ENCODE results near the gene SFTPD.
"Not testable (repeated sequence)": the region's sequence is repeated elsewhere in the genome, so short reads cannot be mapped to it uniquely, and the experiment has no call there.

The SFTPD gene

DNA sequence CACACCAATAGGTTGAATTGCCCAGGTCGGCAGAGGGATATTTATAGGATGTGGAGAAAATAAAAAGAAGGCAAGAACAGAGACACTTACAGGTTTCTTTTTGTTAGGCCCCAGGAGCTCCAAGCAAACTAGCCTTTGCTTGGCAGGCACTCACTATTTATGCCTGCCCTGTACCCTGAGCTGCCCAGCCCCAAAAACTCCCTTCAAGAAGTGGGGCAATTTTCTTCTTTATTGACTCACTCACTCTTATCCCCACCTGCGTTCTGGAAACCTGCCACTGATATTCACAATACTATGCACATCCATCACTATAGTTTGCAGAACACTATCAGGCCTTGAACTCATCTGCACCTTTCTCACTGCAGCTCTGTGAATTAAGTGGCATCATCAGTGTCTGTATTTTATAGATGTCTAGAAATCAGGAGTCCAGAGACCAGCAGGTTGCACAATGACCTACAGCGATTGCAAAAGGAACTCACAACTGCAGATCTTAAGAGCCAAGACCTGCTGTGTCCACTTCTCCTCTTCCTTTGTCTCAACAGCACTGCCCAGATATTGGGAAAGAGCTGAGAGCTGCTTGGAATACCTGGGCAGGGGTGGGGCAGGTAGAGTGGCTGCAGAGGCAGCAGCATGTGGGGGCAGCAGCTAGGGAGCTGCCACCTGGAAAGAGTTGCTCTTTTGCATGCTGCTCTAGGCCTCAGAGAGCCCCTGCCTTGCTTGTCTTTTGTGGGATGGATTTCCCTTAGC is at the start of gene SFTPD:
Gene SFTPD, minus strand, starts transcription at position 130 of the 747 bp plus-strand sequence. CDS start 2,446 bp downstream, outside the sequence.
- DNase-seq (ENCODE audit: low read depth, low spot score) = no peak

DNA sequence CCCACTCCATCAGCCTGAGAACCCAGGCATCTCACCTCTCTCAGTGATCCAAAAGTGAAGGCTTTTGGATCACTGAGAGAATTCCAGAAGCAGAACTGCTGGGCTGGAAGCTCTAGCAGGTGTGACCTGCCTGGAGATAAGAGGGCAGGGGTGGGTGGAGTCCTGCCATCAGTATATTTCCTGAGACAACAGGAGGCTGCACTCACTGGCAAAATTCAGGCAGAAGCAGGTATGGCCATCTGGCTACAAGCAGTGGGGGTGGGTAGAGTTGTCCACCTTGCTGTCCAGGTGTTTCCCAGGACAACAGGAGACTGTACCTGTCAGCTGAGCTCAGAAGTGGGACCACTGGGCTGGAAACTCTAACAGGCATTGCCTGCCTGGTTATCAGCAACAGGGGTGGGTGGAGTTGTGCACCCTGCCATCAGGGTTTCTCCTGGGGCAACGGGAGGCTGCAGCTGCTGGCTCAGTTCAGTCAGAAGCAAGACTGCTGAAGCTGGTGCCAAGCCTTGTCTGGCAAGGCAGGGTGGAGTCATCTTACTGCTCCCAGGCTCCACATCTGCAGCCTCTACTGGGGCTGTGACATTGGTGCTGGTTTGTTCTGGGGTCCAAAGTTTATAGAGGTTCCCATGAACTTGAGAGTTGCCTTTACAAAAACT is 47.2 kb upstream of the SFTPD start:
- no peak for DNase-seq (ENCODE audit: low read depth, low spot score)

DNA sequence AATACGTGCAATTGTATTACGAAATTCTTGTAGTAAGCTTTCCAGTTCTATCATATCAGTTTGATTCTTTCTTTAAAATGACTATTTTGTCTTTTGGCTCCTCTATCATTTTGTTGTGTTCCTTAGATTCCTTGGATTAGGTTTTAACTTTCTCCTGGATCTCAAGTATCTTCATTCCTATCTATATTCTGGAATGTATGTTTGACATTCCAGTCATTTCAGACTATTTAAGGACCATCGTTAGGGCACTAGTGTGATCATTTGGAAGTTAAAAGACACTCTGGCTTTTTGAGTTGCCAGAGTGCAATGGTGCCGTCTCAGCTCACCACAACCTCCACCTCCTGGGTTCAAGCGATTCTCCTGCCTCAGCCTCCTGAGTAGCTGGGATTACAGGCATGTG is 45.7 kb upstream of the SFTPD start:
- no peak for DNase-seq (ENCODE audit: low read depth, low spot score)

DNA sequence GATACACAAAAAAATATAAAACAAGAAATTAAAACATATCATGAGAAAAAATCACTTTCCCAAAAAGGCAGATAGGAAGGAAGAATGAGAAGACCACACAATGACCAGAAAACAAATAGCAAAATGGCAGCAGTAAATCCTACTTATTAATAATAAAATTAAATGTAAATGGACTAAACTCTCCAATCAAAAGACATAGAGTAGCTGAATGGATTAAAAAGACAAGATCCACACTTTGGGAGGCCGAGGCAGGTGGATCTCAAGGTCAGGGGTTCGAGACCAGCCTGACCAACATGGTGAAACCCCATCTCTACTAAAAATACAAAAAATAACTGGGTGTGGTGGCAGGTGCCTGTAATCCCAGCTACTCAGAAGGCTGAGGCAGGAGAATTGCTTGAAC is 39.3 kb upstream of the SFTPD start:
- DNase-seq (ENCODE audit: low read depth, low spot score) = not testable (repeated sequence)

DNA sequence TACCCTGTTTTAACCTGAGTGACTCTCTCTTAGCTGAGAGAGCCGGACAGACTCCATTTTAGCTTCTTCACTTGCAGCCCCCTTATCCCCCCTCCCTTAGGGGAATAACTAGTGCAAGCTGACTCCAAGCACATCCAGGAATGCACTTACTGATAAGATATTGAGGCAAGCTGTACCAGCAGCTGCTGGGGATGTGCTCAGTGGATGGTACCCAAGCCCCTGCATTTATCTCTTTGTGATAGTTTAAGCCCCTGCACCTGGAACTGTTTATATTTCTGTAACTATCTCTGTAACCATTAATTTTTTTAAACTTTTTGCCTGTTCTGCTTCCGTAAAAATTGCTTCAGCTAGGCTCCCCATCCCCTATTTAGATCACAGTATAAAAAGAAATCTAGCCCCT is 37.8 kb upstream of the SFTPD start:
- DNase-seq (ENCODE audit: low read depth, low spot score) = not testable (repeated sequence)

DNA sequence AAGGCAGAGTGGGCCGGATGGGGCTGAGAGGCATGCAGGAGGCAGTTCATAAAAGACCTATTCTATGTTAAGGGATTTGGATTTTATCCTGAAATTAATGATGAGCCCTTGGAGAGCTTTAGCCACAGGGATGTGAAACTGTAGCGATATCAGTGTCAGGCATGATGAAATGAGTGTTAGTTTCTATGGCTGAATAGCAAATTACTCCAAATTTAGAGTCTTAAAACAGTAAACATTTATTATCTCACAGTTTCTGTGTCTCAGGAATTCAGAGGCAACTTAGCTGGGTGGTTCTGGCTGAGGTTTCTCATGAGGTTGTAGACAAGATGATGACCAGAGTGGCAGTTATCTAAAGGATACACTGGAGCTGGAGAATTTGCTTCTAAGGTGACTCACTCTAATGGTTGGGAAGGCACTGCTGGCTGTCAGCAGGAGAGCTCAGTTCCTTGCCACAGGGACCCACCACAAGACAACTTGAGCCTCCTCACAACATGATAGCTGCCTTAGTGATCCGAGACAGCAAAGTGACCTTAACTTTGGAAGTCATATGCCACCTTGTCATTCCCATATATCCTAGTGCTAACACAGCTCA is 36.7 kb upstream of the SFTPD start:
- DNase-seq (ENCODE audit: low read depth, low spot score) = no peak

DNA sequence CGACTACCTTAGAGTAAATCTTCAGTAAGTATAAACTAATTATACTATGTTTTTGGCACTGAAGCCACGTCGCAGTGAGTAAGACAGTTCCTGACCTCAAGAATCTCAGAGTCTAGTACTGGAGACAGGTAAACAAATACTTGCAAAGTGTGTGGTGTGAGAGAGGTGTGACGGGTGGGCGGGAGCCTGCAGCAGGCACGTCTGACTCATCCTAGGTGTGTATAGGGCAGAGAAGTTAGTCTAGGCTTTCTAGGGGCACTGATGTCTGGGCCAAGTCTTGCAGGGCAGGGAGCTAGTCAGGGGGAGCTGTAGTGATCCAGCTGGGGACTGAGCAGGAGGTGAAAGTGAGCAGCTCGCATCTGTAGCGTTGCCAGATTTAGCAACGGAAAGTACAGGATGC is 35.9 kb upstream of the SFTPD start:
- no peak for DNase-seq (ENCODE audit: low read depth, low spot score)

DNA sequence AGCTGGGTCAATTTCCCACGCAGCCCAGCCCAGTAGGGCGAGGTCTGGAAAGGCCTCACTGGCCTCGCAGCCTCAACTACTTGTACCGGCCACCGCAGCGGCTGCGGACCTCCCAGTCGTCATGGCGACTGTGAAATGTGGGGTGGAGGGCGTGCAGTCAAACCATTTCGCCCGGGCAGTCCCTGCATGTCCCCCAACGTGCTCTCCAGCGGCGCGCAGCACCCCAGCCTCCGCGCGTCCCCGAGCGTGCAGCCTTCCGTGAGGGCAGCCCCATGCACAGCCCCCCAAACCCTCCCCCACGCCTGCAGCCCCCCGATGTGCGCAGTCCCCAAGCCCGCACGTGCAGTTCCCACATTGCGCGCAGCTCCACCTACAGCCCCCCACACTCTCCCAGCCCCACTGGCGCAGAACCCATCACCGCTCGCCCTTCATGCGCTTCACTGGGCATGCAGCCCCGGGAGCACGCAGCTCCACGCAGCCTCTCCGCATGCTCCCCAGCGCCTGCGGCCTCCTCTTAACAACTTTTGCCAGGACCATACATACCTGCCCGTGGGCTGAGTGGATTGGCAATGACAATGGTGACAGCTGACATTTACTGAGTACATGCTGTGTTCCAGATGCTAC is 34.5 kb upstream of the SFTPD start:
- no peak for DNase-seq (ENCODE audit: low read depth, low spot score)

DNA sequence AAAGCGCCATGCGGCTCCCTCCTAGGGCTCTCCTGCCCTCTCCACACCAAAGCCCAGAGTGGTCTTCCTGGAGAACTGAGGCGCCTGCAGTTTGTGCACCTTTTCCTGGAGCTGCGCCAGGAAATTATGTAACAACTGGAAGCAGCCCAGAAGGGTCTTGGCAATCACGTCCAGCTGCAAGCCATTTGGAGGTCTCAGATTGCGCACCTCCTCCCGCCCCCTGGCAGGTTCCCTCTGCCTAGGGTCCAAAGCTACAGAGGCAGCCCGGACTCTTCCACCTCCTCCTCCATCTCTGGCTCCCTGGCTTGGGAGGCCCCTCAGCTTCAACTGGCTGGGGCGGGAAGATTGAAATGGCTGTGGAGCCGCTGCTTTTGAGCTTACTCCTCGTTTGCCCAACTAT is 34.0 kb upstream of the SFTPD start:
- DNase-seq (ENCODE audit: low read depth, low spot score) = no peak

DNA sequence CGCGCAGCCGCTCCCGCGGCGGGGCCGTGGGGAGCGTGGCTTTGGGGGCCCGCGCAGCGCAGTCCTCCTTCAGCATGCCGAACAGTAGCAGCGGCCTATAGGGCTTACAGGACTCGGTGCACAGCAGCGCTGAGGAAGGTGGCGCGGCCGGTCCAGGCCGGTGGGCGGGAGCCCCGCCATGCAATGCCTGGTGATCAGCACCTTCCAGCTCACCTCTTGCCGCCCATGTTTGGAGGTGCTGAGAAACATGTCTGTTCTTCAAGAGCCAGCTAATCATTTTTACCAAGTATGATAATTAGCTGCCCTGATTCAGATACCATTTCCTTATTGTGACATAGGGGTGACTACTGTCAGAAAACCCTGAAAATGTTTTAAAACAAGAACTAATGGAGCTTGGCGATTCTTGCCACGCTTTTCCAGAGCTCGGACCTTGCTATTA is 33.5 kb upstream of the SFTPD start:
- no peak for DNase-seq (ENCODE audit: low read depth, low spot score)

DNA sequence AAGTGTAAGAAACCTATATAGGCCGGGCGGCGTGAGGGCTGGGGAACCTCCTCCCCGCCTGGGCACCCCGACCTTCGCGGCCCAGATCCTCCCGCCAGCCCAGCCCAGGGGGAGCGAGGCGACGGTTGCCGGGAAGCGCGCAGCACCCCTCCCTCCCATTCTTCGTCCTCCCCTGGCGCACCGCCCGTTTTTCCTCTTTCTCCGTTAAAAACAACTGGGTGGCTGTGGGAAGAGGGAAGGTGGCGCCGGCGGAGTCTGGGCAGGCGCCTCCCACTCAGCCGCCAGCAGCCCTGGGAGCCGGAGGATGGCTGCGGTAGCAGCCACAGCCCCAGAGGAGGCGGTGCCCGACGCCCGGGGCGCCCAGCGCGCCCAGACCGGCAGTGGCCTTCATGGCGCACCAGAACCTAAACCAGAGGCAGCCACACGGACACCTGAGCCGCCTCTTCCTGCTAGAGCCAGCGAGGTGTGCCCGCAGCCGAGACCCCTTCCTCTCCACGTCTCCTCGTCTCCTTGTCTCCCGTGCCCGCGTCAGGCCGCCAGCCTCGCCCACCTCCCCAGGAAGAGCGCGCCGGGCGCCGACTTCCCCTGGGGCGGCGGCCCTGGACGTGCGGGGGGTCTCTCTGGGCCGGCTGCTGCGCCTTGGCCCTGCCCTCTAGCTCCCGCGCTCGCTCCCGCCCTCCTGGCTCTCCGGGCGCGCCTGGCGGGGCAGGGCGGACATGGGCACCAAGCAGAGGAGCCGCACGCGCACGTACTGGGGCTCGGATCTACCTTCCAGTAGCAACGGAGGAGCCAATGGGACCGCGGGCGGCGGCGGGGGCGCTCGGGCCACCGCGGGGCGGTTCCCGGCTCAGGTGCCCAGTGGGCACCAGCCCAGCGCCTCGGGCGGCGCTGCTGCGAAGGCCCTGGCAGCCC is 32.8 kb upstream of the SFTPD start:
- no peak for DNase-seq (ENCODE audit: low read depth, low spot score)

DNA sequence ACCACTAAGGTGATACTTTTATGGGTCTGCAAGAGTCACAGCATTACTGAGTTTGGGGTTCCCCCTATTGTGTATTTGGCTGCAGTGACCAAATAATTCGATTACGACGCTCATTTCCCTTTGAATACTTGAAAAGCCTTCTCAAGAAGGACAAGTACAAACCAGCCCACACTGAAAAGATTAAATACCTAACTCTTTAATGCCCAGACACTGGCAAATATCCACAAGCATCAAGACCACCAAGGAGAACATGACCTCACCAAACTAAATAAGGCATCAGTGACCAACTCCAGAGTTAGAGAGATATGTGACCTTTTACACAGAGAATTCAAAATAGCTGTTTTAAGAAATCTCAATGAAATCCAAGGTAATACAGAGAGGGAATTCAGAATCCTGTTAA is 31.8 kb upstream of the SFTPD start:
- no peak for DNase-seq (ENCODE audit: low read depth, low spot score)

DNA sequence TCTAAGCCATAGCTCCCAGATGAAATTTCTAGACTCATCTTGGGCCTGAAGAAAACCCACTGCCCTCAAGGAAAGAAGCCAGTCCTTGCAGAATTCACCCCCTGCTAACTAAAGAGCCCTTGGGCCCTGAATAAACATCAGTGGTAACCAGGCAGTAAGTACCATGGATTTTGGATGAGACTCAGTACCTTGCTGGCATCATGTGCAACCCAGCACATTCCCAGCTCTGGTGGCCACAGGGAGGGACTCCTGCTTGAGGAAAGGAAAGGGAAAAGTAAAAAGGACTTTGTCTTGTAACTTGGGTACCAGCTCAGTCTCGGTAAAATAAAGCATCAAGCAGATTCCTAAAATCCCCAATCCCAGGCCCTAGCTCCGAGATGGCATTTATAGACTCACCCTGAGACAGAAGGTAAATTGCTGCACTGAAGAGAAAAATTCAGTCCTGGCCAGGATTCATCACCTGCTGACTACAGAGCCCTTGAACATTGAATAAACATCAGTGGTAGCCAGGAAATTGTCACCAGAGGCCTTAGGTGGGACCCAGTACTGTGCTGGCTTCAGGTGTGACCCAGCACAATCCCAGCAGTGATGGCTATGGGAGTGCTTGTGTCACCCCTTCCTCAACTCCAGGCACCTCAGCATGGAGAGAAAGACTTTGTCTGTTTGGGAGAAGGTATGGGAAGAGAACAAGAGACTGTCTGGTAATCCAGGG is 31.2 kb upstream of the SFTPD start:
- no peak for DNase-seq (ENCODE audit: low read depth, low spot score)

DNA sequence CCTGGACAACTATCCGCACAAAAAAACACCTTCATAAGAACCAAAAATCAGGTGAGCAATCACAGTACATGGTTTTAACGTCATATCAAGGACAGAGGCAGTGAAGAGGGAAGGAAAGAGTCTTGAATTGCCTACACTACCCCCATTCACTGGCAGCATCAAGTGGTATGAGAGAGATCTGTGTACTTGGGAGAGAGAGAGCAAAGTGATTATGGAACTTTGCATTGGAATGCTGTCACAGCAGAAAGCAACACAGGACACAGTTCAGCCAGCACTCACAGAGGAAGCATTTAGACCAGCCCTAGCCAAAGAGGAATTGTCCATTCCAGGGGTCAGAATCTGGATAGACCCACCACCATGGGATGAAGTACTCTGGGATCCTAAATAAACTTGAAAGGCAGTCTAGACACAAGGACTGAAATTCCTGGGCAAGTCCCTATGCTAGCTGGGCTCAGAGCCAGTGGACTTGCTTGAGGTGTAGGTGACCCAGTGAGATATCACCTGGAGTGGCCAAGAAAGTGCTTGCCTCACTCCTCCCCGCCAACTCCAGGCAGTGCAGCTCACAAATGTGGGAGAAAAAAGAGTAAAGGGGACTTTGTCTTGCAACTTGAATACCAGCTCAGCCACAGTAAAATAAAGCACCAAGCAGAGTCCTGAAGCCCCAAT is 30.5 kb upstream of the SFTPD start:
- DNase-seq (ENCODE audit: low read depth, low spot score) = no peak

DNA sequence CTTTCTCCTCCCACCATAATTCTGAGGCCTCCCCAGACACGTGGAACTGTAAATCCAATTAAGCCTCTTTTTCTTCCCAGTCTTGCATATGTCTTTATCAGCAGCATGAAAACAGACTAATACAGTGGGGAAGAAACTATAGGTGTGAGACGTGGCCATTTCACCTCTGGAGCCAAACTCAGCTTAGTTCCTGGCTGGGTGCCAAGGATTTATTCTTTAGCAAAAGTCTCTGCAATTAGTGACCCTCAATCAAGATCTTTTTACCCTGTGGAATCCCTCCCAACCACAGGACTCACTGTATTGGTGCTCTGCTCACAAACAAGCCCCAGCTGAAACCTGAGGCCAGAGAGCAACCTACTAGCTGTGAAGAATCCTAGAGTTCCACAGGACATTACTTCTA is 28.1 kb upstream of the SFTPD start:
- DNase-seq (ENCODE audit: low read depth, low spot score) = no peak

DNA sequence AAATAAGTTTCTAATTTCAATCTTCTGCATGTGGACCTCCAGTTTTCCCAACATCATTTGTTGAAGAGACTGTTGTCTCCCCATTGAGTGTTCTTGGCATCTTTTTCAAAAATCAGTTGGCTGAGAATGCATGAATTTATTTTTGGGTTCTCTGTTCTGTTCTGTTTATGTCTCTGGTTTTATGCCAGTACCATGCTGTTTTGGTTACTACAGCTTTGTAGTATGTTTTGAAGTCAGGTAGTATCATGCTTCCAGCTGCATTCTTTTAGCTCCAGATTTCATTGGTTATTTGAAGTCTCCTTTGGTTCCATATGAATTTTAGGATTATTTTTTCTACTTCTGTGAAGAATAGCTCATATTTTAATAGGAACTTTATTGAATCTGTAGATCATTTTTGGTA is 21.2 kb upstream of the SFTPD start:
- DNase-seq (ENCODE audit: low read depth, low spot score) = no peak

DNA sequence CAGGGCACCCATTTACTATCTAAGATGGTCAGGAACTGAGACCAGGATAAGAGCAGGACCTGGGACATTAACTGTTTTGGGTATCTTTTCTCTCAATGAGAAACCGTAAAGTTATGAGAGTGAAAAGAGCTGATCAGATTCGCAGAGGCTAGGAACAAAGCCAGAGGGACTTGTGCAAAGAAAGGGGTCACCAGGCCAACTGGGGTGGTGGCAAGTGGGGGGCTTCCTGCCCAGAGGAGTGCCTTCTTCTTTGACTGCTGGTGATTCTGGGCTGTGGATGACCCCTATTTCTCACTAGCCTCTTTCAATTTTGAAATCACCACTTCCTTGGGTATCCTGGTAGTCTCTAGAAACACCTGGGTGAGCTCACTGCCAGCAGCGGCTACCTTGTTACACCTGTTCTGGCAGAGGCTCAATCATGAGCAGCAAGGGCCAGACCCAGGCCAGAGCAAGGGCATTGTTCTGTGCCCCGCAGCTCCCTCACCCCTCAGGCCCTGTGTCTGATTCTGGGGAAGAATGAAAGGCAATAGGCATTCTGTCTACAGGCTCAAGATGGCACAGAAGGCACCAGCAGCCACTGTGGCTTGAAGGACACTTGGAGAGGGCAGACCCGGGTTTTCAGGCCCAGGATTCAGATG is 999 bp downstream of the SFTPD start:
- DNase-seq (ENCODE audit: low read depth, low spot score) = no peak

DNA sequence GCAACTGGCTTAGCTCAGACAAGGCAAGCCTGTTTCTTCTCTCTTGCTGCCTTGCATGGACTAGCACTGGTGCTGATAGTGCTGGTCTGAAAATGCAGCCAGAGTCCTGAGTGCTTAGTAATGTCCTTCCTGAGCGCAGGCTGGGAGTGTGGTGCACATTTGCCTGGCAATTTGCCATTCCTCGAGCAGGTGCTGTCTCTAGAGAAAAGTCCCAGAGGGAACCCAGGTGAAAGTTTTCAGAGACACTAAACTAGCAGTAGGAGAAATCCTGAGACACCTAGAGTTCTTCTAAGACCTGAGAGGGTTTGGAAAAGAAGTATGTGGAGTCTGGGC is 1.9 kb downstream of the SFTPD start:
- no peak for DNase-seq (ENCODE audit: low read depth, low spot score)

DNA sequence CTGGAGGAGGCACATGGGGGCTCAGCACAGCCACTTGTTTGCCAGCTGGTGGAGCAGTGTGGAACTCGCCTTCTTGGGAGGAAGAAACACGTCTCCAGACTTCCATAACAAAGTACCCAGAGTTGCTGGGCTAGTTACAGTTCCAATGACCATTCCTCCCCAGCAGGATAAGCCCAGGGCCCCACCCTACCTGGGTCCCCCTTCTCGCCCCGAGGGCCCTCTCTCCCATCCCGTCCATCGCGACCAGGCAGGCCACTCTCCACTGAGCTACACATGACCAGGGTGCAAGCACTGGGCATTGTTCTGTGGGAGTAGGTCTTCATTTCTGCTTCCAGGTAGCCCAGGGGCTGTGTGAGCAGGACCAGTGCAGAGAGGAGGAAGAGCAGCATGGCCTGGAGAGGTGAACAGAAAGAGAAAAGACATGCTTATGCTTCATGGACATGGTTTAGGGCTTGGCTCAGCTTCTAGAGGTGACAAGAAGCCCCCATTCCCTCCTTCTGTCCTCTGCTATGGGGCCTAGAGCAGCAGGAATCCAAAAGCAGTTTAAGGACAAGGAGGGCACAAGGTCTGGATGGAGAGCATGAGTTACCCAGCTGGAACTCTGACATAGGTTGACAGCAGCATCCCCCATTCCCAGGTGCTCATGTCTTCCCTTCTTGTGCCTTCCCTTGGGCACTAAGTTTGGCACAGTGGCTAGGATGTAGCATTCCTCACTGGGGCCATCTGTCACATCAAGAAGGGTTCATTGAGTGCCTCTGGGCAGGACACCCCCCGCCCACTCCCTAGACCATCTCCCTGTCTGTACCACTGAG is 2.4 kb downstream of the SFTPD start:
- DNase-seq (ENCODE audit: low read depth, low spot score) = no peak

Data from smooth muscle cell of the brain vasculature (primary cell).